Mesenchymal stem cell (in vitro differentiated cells and primary cell): ENCODE data around the gene CHADL.

Experiments used
- DNase-seq: peaks from one replicate; pipeline ENCODE4 v3.0.0-alpha.2; 2013
- H2AFZ ChIP-seq: one replicate; pipeline ENCODE4 v1.6.1; 2013; ENCODE audit warnings: low read depth, mild to moderate bottlenecking, control low read depth, inconsistent platforms, low read length, moderate library complexity
- H2AK5ac ChIP-seq: 2 replicates; pipeline ENCODE4 v1.6.1; 2013; ENCODE audit warnings: low read length, moderate library complexity, mild to moderate bottlenecking, inconsistent platforms; ENCODE audit not compliant: severe bottlenecking
- H2BK120ac ChIP-seq: one replicate; pipeline ENCODE4 v1.6.1; 2013; ENCODE audit warnings: low read depth, mild to moderate bottlenecking, inconsistent platforms, low read length, moderate library complexity
- H2BK12ac ChIP-seq, 2 experiments: one replicate each; pipeline ENCODE4 v1.6.1; 2013; ENCODE audit warnings: inconsistent platforms in 2 of 2, low read length in 2 of 2, mild to moderate bottlenecking in 2 of 2, moderate library complexity in 2 of 2, control low read depth in 1 of 2
- H2BK15ac ChIP-seq: one replicate; pipeline ENCODE4 v1.6.1; 2013; ENCODE audit warnings: mild to moderate bottlenecking, low read depth, inconsistent platforms; ENCODE audit not compliant: poor library complexity, severe bottlenecking
- H2BK5ac ChIP-seq: 2 replicates; pipeline ENCODE4 v1.6.1; 2013; ENCODE audit warnings: low read depth, mild to moderate bottlenecking, low read length, control low read depth, inconsistent platforms; ENCODE audit not compliant: poor library complexity, severe bottlenecking
- H3K14ac ChIP-seq, 2 experiments: one replicate each; pipeline ENCODE4 v1.6.1; 2013; ENCODE audit warnings: inconsistent platforms in 2 of 2, low read length in 2 of 2, control low read depth in 1 of 2, mild to moderate bottlenecking in 1 of 2, moderate library complexity in 1 of 2
- H3K18ac ChIP-seq, 2 experiments: one replicate each; pipeline ENCODE4 v1.6.1; 2013; ENCODE audit warnings: inconsistent platforms in 2 of 2, low read length in 2 of 2, control low read depth in 1 of 2, low read depth in 1 of 2, mild to moderate bottlenecking in 1 of 2
- H3K23ac ChIP-seq, 2 experiments: one replicate each; pipeline ENCODE4 v1.6.1; 2013; ENCODE audit warnings: inconsistent platforms in 2 of 2, low read length in 2 of 2, mild to moderate bottlenecking in 2 of 2, moderate library complexity in 2 of 2, control low read depth in 1 of 2
- H3K27ac ChIP-seq: 2 replicates; pipeline ENCODE4 v1.5.1; 2013; ENCODE audit warnings: mild to moderate bottlenecking, moderate library complexity, low read length, control low read depth, inconsistent platforms; ENCODE audit not compliant: poor library complexity, severe bottlenecking
- H3K27me3 ChIP-seq, 2 experiments: 2 replicates each; pipeline versions ENCODE4 v1.6.1 to v1.7.0; 2013; ENCODE audit warnings: low read length in 2 of 2, mild to moderate bottlenecking in 2 of 2, moderate library complexity in 2 of 2, control low read depth in 1 of 2, inconsistent platforms in 1 of 2; ENCODE audit not compliant: control insufficient read depth in 1 of 2, insufficient read depth in 1 of 2
- H3K36me3 ChIP-seq, 2 experiments: 2 replicates each; pipeline versions ENCODE4 v1.6.1 to v1.7.0; 2013; ENCODE audit warnings: low read length in 2 of 2, control low read depth in 1 of 2, inconsistent platforms in 1 of 2, low read depth in 1 of 2, mild to moderate bottlenecking in 1 of 2; ENCODE audit not compliant: insufficient read depth in 2 of 2, control insufficient read depth in 1 of 2
- H3K4ac ChIP-seq, 2 experiments: one replicate each; pipeline ENCODE4 v1.6.1; 2013; ENCODE audit warnings: inconsistent platforms in 2 of 2, low read length in 2 of 2, mild to moderate bottlenecking in 2 of 2, moderate library complexity in 2 of 2, control low read depth in 1 of 2, low read depth in 1 of 2
- H3K4me1 ChIP-seq: 2 replicates; pipeline ENCODE4 v1.6.1; 2013; ENCODE audit warnings: low read depth, low read length, control low read depth; ENCODE audit not compliant: control insufficient read depth, insufficient read depth
- H3K4me2 ChIP-seq: 2 replicates; pipeline ENCODE4 v1.6.1; 2013; ENCODE audit warnings: low read length, mild to moderate bottlenecking, inconsistent platforms; ENCODE audit not compliant: poor library complexity, severe bottlenecking
- H3K4me3 ChIP-seq, 2 experiments: 2 replicates each; pipeline versions ENCODE4 v1.5.1 to v1.7.0; 2013; ENCODE audit warnings: low read length in 2 of 2, mild to moderate bottlenecking in 2 of 2, control low read depth in 1 of 2, low read depth in 1 of 2; ENCODE audit not compliant: insufficient read depth in 1 of 2
- H3K79me1 ChIP-seq: replicated peaks from 2 replicates; pipeline ENCODE4 v1.6.1; 2013; ENCODE audit warnings: mild to moderate bottlenecking, control low read depth, low read length, inconsistent platforms; ENCODE audit not compliant: poor library complexity, severe bottlenecking
- H3K9ac ChIP-seq: 2 replicates; pipeline ENCODE4 v1.7.0; 2013; ENCODE audit warnings: mild to moderate bottlenecking, low read length, moderate library complexity
- H3K9me3 ChIP-seq: 2 replicates; pipeline ENCODE4 v1.7.0; 2013; ENCODE audit warnings: mild to moderate bottlenecking, low read length; ENCODE audit not compliant: control insufficient read depth
- H4K8ac ChIP-seq: one replicate; pipeline ENCODE4 v1.6.1; 2013; ENCODE audit warnings: inconsistent platforms, mild to moderate bottlenecking, low read length, moderate library complexity
- H4K91ac ChIP-seq: one replicate; pipeline ENCODE4 v1.6.1; 2013; ENCODE audit warnings: mild to moderate bottlenecking, low read length, inconsistent platforms
- WGBS: methylation state at CpG from one replicate; pipeline ENCODE4 v1.1.7; 2013; ENCODE audit warnings: mixed read lengths; 5-methylcytosine and 5-hydroxymethylcytosine counted together

The CHADL gene

GRCh38 chr22:41231369-41231768 lies 9.4 kb downstream of the CHADL start:
- H3K4ac ChIP-seq: no peak overlapping the region
- H2BK15ac ChIP-seq: no peak overlapping the region
- peaks cover 41 to 44% of the 10 kb centered on the region in 2 experiments for H3K36me3 ChIP-seq
- no peak overlapping the region for H4K8ac ChIP-seq
- no peak for DNase-seq
- H2BK120ac ChIP-seq: no peak overlapping the region
- H3K4me2 ChIP-seq: no peak overlapping the region
- H3K27me3 ChIP-seq: peaks cover 0 to 3% of the 10 kb centered on the region in 2 experiments
- H3K4me1 ChIP-seq: no peaks in the 10 kb centered on the region
- H3K9me3 ChIP-seq: no peaks in the 10 kb centered on the region
- H3K27ac ChIP-seq: no peak overlapping the region
- H3K4me3 ChIP-seq: no peak overlapping the region
- no peak overlapping the region for H2AK5ac ChIP-seq
- no peak overlapping the region for H2BK5ac ChIP-seq
- no peak overlapping the region for H3K23ac ChIP-seq
- no peak overlapping the region for H3K14ac ChIP-seq
- 97% methylated on average over 7 of the region's 7 CpGs for WGBS
- no peak overlapping the region for H4K91ac ChIP-seq
- H3K9ac ChIP-seq: no peak overlapping the region
- no peak overlapping the region for H2BK12ac ChIP-seq
- H2AFZ ChIP-seq: no peak overlapping the region
- H3K18ac ChIP-seq: no peak overlapping the region
- H3K79me1 ChIP-seq: no peaks in the 10 kb centered on the region

GRCh38 chr22:41230401-41230785 lies 10.3 kb downstream of the CHADL start:
- no peak overlapping the region for H4K8ac ChIP-seq
- H4K91ac ChIP-seq: no peak overlapping the region
- no peaks in the 10 kb centered on the region for H3K27me3 ChIP-seq
- H2AFZ ChIP-seq: no peak overlapping the region
- H3K9ac ChIP-seq: no peak overlapping the region
- WGBS: 94% methylated on average over 9 of the region's 9 CpGs
- H3K27ac ChIP-seq: no peak overlapping the region
- no peak overlapping the region for H2BK5ac ChIP-seq
- no peak overlapping the region for H2BK12ac ChIP-seq
- DNase-seq: no peak
- no peak overlapping the region for H3K4ac ChIP-seq
- no peak overlapping the region for H3K23ac ChIP-seq
- no peaks in the 10 kb centered on the region for H3K9me3 ChIP-seq
- no peaks in the 10 kb centered on the region for H3K79me1 ChIP-seq
- H3K18ac ChIP-seq: no peak overlapping the region
- H3K4me1 ChIP-seq: no peaks in the 10 kb centered on the region
- no peak overlapping the region for H3K14ac ChIP-seq
- no peak overlapping the region for H2AK5ac ChIP-seq
- peaks cover 49 to 54% of the 10 kb centered on the region in 2 experiments for H3K36me3 ChIP-seq
- H2BK15ac ChIP-seq: no peak overlapping the region
- H3K4me3 ChIP-seq: no peak overlapping the region
- H3K4me2 ChIP-seq: no peak overlapping the region
- H2BK120ac ChIP-seq: no peak overlapping the region

GRCh38 chr22:41229730-41230400 lies 10.9 kb downstream of the CHADL start:
- Histone ChIP-seq H3K4me1 (no peaks in the 10 kb centered on the region), H2AK5ac (no peak overlapping the region), H2BK15ac (no peak overlapping the region), H3K36me3 (peaks cover 55 to 59% of the 10 kb centered on the region in 2 experiments), H3K4me2 (no peak overlapping the region), H3K23ac (peak overlapping the region in 1 of 2 experiments; percentile 46), H2BK5ac (no peak overlapping the region), H3K4me3 (no peak overlapping the region), H3K9me3 (no peaks in the 10 kb centered on the region), H2BK12ac (no peak overlapping the region), H3K27me3 (no peaks in the 10 kb centered on the region), H3K9ac (no peak overlapping the region), H4K8ac (no peak overlapping the region), H3K4ac (no peak overlapping the region), H3K27ac (no peak overlapping the region), H2BK120ac (no peak overlapping the region), H3K18ac (no peak overlapping the region), H4K91ac (no peak overlapping the region), H3K79me1 (no peaks in the 10 kb centered on the region), H3K14ac (no peak overlapping the region), H2AFZ (no peak overlapping the region)
- 90% methylated on average over 17 of the region's 17 CpGs for WGBS
- no peak for DNase-seq

GRCh38 chr22:41229215-41229614 lies 11.5 kb downstream of the CHADL start:
- no peak overlapping the region for H3K9ac ChIP-seq
- no peak overlapping the region for H2BK15ac ChIP-seq
- H3K36me3 ChIP-seq: peaks cover 61 to 65% of the 10 kb centered on the region in 2 experiments
- no peak for DNase-seq
- H2BK120ac ChIP-seq: no peak overlapping the region
- no peak overlapping the region for H3K14ac ChIP-seq
- no peak overlapping the region for H3K4me2 ChIP-seq
- no peaks in the 10 kb centered on the region for H3K4me1 ChIP-seq
- H3K4ac ChIP-seq: no peak overlapping the region
- H3K18ac ChIP-seq: no peak overlapping the region
- no peak overlapping the region for H2AK5ac ChIP-seq
- H3K23ac ChIP-seq: no peak overlapping the region
- 97% methylated on average over 6 of the region's 6 CpGs for WGBS
- H2AFZ ChIP-seq: no peak overlapping the region
- no peak overlapping the region for H2BK12ac ChIP-seq
- H2BK5ac ChIP-seq: no peak overlapping the region
- H4K8ac ChIP-seq: no peak overlapping the region
- no peaks in the 10 kb centered on the region for H3K27me3 ChIP-seq
- no peaks in the 10 kb centered on the region for H3K9me3 ChIP-seq
- H3K79me1 ChIP-seq: no peaks in the 10 kb centered on the region
- H4K91ac ChIP-seq: no peak overlapping the region
- H3K27ac ChIP-seq: no peak overlapping the region
- no peak overlapping the region for H3K4me3 ChIP-seq
